NCI-H146 treated with DMSO at 0.1 percent for 48 hours (cell line): Measurements from ENCODE around the gene NKAIN2.
A peak's percentile ranks its signal among the peaks of the same experiment; 100 is the strongest.
"Not testable (repeated sequence)": the region's sequence is repeated elsewhere in the genome, so short reads cannot be mapped to it uniquely, and the experiment has no call there.

ENCODE experiments used
- DNase-seq: peaks from one replicate; lab custom pipeline; 2025; ENCODE audit not compliant: unreplicated experiment; lab: John Stamatoyannopoulos, UW

Gene NKAIN2

GRCh38 chr6:124410425-124410824, 606.8 kb downstream of the NKAIN2 start:
- DNase-seq, result not testable (repeated sequence)

DNA sequence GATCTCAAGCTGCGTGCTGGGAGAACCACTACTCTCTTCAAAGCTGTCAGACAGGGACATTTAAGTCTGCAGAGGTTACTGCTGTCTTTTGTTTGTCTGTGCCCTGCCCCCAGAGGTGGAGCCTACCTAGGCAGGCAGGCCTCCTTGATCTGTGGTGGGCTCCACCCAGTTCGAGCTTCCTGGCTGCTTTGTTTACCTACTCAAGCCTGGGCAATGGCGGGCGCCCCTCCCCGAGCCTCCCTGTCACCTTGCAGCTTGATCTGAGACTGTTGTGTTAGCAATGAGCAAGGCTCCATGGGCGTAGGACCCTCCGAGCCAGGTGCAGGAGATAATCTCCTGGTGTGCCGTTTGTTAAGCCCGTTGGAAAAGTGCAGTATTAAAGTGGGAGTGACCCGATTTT, 609.0 kb downstream of the NKAIN2 start:
- not testable (repeated sequence) for DNase-seq

DNA sequence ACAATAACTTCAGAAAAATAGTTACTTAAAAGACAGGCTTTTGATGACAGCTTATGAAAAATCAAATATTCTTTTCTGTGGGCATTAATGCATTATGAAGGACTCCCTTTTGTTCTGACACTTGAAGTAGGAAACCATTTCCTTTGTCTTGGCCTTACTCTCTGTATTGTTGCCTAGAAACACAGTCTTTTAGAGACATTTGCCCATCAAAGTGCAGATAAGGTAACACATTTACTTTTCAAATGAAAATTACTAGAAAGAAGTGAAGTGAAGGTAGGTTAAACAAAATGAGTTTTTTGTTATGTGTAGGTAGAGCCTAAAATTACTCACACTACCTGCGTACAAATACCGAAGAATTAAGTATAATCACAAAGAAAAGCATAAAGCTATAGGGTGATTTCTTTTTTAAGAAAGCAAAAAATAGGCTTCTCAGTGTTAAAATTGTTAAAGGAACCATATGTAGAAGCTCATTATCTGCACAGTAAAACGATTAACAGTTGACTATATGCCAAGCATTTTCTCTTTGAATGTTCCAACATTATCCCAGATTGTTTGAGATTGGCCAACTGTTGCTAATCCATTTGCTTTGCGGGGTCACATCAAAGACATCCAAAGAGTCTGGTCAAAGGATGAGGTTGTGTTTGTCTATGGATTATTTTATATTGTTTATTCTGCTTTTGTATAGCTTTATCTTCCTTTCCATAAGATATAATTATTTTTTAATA, 616.6 kb downstream of the NKAIN2 start:
- DNase-seq, result peak; percentile 17

- no peak for DNase-seq
Measured at GRCh38 chr6:124423621-124424020, 620.0 kb downstream of the NKAIN2 start.

- DNase-seq, result no peak
Measured at GRCh38 chr6:124430740-124431318, 627.2 kb downstream of the NKAIN2 start.

GRCh38 chr6:124432620-124433019, 629.0 kb downstream of the NKAIN2 start:
- no peak for DNase-seq

DNA sequence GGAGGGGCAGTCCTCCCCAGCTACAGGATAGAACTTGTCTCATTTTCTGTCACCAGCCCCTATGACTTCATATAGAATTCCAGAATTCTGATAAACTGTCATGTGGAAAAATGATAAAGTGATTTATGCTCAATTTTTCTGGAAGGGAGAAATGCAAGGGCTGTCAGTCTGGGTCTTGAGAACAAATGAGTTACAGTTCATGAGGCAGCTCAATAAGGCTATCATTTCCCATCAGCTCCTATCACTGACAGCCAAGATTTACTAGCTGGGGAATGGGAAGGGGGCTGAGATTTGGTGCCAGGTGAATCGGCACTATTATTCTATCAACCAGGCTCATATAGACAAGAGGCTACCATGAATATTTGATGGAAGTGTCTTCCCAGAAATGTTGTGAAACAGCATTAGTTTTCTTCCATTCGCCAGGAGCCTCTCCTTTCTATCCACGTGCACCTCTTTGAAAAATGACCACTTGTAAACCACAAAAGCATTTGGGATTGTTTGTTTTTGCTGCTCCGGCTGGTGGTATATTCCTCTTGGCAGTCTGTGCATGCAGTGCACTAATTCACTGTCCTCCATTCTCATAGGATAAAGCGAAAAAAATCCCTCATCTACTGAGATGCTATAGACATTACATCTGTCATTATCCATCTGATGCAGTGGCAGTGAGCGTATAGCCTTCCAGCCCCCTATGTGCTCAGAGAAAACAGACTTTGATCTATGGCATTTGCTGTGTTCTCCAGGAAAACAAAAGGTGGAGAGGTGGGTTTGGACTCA, 629.9 kb downstream of the NKAIN2 start:
- no peak for DNase-seq

DNA sequence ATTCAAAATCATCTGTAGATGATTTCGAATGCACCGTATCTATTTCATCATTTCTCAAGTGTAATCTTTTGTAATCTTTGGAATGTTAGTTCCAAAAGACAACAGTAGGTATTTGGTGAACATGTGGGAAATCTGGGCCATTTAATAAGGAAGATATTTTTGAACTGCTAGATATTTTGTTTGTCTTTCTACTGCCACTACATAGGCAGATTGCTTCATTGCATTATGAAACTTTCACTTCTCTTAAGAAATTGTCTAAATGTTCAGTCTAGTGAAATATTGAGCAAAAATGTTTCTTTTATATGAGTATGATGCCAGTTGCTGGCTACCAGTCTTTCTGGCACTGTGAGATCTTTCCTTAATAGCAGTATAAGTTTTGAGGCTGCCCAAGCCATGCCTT, 630.8 kb downstream of the NKAIN2 start:
- DNase-seq, result no peak

DNA sequence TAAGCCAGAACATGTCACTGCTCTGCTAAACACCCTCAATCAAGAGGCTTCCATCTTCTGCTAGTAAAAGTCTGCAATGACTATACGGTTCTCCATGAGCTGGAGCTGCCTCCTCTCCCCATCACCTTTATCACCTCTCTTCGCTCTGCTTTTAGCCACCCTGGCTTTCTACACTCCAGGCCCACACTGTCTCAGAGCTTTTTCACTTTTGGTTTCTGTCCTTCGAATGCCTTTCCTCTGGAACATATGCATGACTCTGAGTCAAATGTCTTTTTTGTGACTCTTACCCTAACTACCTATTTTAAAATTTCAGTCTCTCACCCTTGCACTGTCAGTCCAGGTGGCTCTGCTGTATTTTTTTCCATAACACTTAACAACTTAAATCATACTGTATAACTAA, 633.1 kb downstream of the NKAIN2 start:
- DNase-seq, result no peak

DNA sequence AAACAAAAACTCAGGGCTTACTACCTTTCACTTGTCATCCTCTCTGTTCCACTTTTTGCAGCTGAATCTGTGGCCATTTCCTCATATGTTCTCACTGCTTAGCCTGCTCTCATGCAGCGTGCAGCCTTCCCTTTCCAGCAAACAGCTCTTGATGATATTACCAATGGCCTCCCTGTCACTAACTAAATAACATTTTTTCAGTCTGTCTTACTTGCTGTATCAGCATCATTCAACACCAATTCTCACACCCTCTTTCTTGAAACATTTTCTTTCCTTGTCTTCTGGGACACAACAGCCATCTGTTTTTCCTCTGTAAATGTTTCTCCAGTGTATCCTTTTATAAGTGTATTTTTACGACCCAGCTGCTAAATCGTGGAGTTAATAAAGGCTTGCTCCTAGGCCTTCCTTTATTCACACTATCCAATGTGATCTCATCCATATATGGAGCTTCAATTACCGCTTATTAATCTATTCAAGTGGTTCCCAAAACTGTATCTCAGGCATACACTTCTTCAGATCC, 634.9 kb downstream of the NKAIN2 start:
- no peak for DNase-seq

GRCh38 chr6:124441450-124441849, 637.8 kb downstream of the NKAIN2 start:
- no peak for DNase-seq

DNA sequence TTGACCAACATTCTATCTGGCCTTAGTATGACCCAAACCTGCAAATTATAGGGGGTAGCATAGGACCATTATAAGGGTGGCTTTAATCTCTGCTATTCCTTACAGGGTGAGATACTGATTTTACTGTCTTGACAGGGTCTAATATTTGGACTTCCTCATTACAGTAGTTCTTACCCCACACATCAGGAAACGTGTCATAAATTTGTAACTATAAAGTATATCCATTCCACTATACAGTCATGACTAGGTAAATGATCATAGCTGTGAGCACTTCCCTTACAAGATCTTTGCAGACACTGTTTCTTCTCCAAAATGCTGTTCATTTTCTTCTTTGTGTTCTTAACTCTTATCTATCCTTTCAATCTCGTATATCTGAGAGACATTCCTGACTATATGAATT, 639.9 kb downstream of the NKAIN2 start:
- no peak for DNase-seq

DNA sequence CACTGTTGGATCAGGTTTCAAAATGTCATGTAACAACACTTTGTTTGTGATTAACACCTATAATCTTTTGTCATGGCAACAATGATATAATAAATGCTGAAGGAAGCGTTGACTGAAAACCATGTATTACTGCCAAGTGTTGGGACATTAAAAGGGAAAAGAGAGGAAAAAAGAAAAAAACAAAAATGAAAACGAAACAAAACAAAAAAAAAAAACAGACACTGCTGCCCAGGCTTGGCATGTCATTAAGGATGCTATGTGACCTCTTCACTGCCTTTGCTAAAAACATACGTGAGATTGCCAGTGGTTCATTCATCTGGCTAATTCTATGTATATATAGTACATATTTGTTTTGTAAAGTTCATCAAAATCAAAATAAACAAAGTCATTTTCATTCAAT, 641.9 kb downstream of the NKAIN2 start:
- peak; percentile 40 for DNase-seq

DNA sequence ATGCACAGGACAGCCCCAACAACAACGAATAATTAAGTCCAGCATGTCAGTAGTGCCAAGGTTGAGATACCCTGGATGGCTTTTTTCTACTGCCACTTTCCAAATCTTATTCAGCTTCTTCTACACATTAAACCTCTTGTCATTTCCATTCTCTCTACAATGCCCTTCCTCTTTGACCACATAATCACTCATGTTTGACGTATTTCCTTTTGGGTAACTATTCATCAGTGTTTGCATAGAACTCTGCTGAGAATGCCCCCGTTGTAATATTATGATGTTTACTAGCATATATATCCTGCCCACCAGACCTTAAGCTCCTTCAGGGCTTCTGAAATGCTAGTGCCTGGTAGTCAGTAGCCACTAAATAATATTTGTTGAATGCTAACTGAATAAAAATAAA, 643.3 kb downstream of the NKAIN2 start:
- no peak for DNase-seq

DNA sequence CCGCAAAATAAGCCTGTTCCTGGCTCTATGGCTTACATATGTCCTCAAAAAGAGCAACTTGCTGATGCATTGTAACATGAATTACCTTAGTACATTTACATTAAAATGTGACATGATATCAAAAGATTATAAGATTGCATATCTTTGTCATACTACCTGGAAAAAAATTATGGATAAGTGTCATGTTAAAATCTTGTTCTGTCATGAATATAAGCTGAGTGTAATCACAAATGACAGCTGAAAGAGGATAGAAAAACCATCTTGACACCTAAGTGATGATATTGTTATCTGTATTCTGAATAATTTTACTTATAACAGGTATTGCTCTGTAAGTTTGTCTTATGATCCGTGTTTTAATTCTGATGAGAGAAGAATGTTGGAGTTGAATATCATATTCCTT, 655.6 kb downstream of the NKAIN2 start:
- DNase-seq, result no peak

DNA sequence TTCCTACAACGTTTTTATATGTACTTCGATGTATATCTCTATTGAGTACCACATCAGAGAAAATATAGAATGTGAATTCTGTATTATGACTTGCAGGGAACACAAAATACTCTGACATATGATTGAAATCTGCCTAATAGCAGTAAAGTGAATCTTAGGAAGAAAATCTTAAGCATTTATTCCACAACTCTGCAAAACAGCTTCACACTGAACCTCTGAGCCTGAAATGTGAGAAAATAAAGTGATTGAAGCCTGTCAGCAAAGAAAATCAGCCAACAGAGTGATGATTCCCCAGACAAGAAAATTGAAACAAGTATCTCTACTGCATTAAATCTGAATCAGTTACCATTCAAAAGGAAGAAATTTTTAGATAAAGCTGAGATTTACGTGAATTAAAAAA, 659.1 kb downstream of the NKAIN2 start:
- no peak for DNase-seq

DNA sequence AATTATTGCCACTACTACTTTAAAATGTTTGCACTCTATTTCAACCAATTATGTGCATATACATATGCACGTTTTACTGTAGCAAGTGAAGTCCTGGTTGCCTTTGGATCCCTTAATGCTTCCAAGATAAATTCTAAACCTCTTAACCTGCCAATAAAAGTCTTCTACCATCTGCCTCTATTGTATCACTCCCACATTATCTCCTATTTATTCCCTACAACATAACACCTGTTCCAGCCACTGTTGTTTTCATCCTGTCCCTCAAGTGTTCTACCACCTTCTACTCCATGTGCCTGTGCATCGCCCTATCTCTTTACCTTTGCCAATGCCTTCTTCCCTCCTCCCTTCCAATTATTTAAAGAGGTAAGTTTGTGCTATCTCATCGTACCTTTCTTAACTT, 659.6 kb downstream of the NKAIN2 start:
- no peak for DNase-seq

DNA sequence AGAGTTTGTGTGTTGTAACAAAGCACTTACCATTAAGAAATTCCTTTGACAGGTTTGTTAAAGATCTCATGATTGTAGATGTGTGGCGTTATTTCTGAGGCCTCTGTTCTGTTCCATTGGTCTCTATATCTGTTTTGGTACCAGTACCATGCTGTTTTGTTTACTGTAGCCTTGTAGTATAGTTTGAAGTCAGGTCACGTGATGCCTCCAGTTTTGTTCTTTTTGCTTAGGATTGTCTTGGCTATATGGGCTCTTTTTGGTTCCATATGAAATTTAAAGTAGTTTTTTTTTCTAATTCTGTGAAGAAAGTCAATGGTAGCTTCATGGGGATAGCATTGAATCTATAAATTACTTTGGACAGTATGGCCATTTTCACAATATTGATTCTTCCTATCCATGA, 660.9 kb downstream of the NKAIN2 start:
- not testable (repeated sequence) for DNase-seq

GRCh38 chr6:124466949-124467348, 663.3 kb downstream of the NKAIN2 start:
- DNase-seq, result no peak

- DNase-seq, result no peak
Measured at GRCh38 chr6:124467366-124467765, 663.7 kb downstream of the NKAIN2 start.

DNA sequence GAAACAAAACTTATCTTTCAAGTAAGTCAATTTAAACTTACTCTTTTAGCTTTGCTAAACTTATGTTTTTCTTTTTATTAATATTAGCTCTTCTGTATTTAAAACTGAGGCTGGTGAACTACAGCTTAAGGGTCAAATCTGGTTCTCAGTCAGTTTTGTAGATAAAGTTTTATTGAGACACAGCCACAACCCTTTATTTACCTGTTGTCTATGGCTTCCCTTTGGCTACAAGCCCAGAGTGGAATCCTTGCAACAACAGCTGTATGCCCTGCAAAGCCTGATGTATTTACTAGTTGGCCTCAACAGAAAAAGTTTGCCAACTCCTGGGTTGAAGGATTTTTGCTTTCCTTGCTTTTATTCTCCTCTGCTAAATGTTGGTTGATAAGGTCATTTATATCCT, 667.1 kb downstream of the NKAIN2 start:
- no peak for DNase-seq

- DNase-seq, result no peak
Measured at GRCh38 chr6:124475176-124475575, 671.5 kb downstream of the NKAIN2 start.
